Nephron progenitor cell (in vitro differentiated cells): ENCODE results near the gene ITPR1.

Source experiments
- DNase-seq: peaks from one replicate; pipeline ENCODE4 v3.0.0; 2021
- H3K27ac Mint-ChIP-seq: 2 replicates; pipeline ENCODE4 v1.8.0; 2021; ENCODE audit warnings: mild to moderate bottlenecking, moderate library complexity, mixed read lengths
- H3K27me3 Mint-ChIP-seq: 2 replicates; pipeline ENCODE4 v1.8.0; 2021; ENCODE audit warnings: mild to moderate bottlenecking, low read depth, mixed read lengths; ENCODE audit not compliant: poor library complexity
- H3K36me3 Mint-ChIP-seq: 2 replicates; pipeline ENCODE4 v1.8.0; 2021; ENCODE audit warnings: low read depth, mixed read lengths
- H3K4me1 Mint-ChIP-seq: 2 replicates; pipeline ENCODE4 v1.8.0; 2021; ENCODE audit warnings: mixed read lengths
- H3K4me3 Mint-ChIP-seq: 2 replicates; pipeline ENCODE4 v1.8.0; 2021; ENCODE audit warnings: mild to moderate bottlenecking, moderate library complexity, mixed read lengths
- H3K9me3 Mint-ChIP-seq: 2 replicates; pipeline ENCODE4 v1.8.0; 2021; ENCODE audit warnings: mild to moderate bottlenecking, moderate library complexity, mixed read lengths
- TF ChIP-seq, protein P1 (sequence below): fragments of 200-600 bp; sonication (generic); IDR thresholded peaks from 2 replicates; pipeline ENCODE4 v1.5.0; 2021; ENCODE audit warnings: antibody characterized with exemption

The ITPR1 gene

GRCh38 chr3:4780545-4780957 is 287.4 kb downstream of the ITPR1 start:
- TF ChIP-seq, protein P1, sequence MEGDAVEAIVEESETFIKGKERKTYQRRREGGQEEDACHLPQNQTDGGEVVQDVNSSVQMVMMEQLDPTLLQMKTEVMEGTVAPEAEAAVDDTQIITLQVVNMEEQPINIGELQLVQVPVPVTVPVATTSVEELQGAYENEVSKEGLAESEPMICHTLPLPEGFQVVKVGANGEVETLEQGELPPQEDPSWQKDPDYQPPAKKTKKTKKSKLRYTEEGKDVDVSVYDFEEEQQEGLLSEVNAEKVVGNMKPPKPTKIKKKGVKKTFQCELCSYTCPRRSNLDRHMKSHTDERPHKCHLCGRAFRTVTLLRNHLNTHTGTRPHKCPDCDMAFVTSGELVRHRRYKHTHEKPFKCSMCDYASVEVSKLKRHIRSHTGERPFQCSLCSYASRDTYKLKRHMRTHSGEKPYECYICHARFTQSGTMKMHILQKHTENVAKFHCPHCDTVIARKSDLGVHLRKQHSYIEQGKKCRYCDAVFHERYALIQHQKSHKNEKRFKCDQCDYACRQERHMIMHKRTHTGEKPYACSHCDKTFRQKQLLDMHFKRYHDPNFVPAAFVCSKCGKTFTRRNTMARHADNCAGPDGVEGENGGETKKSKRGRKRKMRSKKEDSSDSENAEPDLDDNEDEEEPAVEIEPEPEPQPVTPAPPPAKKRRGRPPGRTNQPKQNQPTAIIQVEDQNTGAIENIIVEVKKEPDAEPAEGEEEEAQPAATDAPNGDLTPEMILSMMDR: no peak
- peaks cover 24% of the 10 kb centered on the region for H3K4me1 Mint-ChIP-seq
- peak overlapping the region; percentile 79 for H3K27ac Mint-ChIP-seq
- H3K36me3 Mint-ChIP-seq: peaks cover 90% of the 10 kb centered on the region
- no peaks in the 10 kb centered on the region for H3K27me3 Mint-ChIP-seq
- H3K4me3 Mint-ChIP-seq: no peak overlapping the region
- H3K9me3 Mint-ChIP-seq: no peaks in the 10 kb centered on the region
- no peak for DNase-seq

GRCh38 chr3:4782095-4782494 is 288.9 kb downstream of the ITPR1 start:
- Mint-ChIP-seq H3K9me3 (no peaks in the 10 kb centered on the region), H3K4me1 (peaks cover 13% of the 10 kb centered on the region), H3K27me3 (peaks cover 2% of the 10 kb centered on the region), H3K4me3 (no peak overlapping the region), H3K36me3 (peaks cover 90% of the 10 kb centered on the region), H3K27ac (peak overlapping the region; percentile 27)
- DNase-seq: no peak
- TF ChIP-seq, protein P1: no peak

DNA sequence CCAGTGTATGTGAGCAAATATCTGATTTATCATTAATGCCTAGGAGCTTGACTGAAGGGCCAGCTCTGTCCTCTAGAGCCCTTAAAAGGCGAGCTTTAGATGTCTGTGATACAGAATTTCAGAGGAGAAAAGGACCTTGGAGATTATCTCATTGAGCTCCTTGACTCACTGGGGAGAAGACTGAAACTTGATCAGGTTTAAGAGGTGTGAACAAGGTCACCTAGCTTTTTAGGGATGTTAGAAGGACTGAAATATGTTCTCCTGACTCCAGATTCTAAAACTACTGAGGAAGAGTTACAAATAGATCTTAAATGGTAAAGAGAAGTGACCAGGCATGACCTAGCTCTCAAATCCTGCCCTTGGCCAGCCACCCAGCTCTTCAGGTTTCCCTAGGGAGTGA is 292.4 kb downstream of the ITPR1 start:
- Mint-ChIP-seq H3K27ac (peak overlapping the region; percentile 86), H3K27me3 (peaks cover 6% of the 10 kb centered on the region)

DNA sequence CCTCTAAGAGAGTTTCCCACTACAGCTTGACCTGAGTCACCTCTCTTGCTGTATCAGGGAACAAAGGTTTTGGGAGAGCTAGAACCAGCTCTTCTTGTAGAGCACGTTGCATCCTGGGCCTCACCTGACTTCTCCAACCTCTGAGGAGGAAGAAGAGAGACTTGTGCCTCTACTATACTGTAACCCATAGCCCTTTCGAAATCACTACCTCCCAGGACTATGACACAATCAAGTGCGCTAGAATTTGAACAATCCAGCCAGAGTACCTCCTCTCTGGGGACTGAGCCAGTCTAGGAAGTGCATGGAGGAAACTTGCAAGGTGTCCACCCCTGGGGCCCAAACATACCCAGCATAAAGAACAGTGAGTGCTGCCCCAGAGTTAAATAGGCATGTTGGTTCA is 293.3 kb downstream of the ITPR1 start:
- peaks cover 6% of the 10 kb centered on the region for H3K4me1 Mint-ChIP-seq
- H3K27me3 Mint-ChIP-seq: peaks cover 6% of the 10 kb centered on the region
- DNase-seq: no peak
- TF ChIP-seq, protein P1: no peak
- no peak overlapping the region for H3K4me3 Mint-ChIP-seq
- H3K27ac Mint-ChIP-seq: no peak overlapping the region
- H3K36me3 Mint-ChIP-seq: peaks cover 98% of the 10 kb centered on the region
- H3K9me3 Mint-ChIP-seq: peaks cover 24% of the 10 kb centered on the region

More for the DNA sequence above, 292.4 kb downstream of the ITPR1 start:
- Mint-ChIP-seq H3K4me3 (no peak overlapping the region), H3K9me3 (peaks cover 16% of the 10 kb centered on the region), H3K4me1 (peaks cover 6% of the 10 kb centered on the region), H3K36me3 (peaks cover 98% of the 10 kb centered on the region)
- DNase-seq: no peak
- TF ChIP-seq, protein P1: no peak

DNA sequence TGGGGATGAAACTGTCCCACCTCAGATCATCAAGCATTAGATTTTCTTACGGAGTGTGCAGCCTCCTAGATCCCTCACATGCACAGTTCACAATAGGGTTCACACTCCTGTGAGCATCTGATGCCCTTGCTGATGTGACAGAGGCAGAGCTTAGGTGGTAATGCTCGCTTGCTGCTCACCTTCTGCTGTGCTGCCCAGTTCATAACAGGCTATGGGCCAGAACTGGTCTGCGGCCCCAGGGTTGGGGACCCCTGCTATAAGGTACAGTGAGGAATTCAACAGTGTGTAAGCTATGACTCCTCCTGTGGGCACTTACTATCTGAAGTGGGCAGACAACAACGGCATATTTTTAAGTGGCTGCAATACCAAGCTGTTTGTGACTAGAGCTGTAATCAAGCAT is 298.2 kb downstream of the ITPR1 start:
- TF ChIP-seq, protein P1: no peak
- no peak overlapping the region for H3K4me3 Mint-ChIP-seq
- DNase-seq: no peak
- peaks cover 27% of the 10 kb centered on the region for H3K9me3 Mint-ChIP-seq
- peaks cover 98% of the 10 kb centered on the region for H3K36me3 Mint-ChIP-seq
- peaks cover 13% of the 10 kb centered on the region for H3K4me1 Mint-ChIP-seq
- H3K27ac Mint-ChIP-seq: no peak overlapping the region
- H3K27me3 Mint-ChIP-seq: peaks cover 5% of the 10 kb centered on the region

GRCh38 chr3:4793311-4793710 is 300.2 kb downstream of the ITPR1 start:
- TF ChIP-seq, protein P1: no peak
- no peak for DNase-seq
- peaks cover 3% of the 10 kb centered on the region for H3K27me3 Mint-ChIP-seq
- peaks cover 13% of the 10 kb centered on the region for H3K4me1 Mint-ChIP-seq
- H3K4me3 Mint-ChIP-seq: no peak overlapping the region
- H3K36me3 Mint-ChIP-seq: peaks cover 98% of the 10 kb centered on the region
- H3K9me3 Mint-ChIP-seq: peaks cover 27% of the 10 kb centered on the region
- no peak overlapping the region for H3K27ac Mint-ChIP-seq
